Cardiac fibroblast (primary cell): ENCODE data around the gene TTC33.

Source experiments
- DNase-seq, 2 donors: peaks; one replicate each; pipeline versions ENCODE4 v3.0.0 to v3.0.0-alpha.2; 2010; ENCODE audit warnings: low read depth in 2 of 2
- H3K4me3 ChIP-seq, 2 donors: replicated peaks in 1 of 2; 1 replicate in 1 of 2; 2 replicates in 1 of 2; pipeline ENCODE4 v1.5.1; 2011; ENCODE audit warnings: low read depth in 2 of 2, low read length in 2 of 2, mild to moderate bottlenecking in 2 of 2, moderate library complexity in 1 of 2
- CTCF ChIP-seq: IDR thresholded peaks from one replicate; pipeline ENCODE4 v1.5.1; 2011; ENCODE audit warnings: low read depth, mild to moderate bottlenecking, low read length, inconsistent platforms

The TTC33 gene

DNA sequence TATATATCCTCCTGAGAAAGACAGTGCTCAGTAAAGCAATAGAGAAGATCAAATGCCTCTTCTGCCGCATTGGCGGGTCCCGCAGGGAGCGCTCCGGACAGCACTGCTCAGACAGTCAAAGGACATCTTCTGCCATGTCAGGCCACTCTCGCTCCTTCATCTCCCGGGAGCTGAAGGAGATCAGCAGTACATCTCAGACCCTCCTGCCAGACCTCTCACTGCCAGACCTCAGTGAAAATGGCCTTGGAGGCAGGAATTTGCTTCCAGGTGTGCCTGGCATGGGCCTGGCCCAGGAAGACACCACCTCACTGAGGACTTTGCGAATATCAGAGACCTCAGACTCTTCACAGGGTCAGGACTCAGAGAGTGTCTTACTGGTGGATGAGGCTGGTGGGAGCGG lies 63.9 kb downstream of the TTC33 start:
- no peak for TF ChIP-seq CTCF
- DNase-seq: no peak
- H3K4me3 ChIP-seq: no peak overlapping the region

GRCh38 chr5:40690267-40690666 lies 65.5 kb downstream of the TTC33 start:
- DNase-seq: no peak
- H3K4me3 ChIP-seq: no peak overlapping the region
- TF ChIP-seq CTCF: no peak

DNA sequence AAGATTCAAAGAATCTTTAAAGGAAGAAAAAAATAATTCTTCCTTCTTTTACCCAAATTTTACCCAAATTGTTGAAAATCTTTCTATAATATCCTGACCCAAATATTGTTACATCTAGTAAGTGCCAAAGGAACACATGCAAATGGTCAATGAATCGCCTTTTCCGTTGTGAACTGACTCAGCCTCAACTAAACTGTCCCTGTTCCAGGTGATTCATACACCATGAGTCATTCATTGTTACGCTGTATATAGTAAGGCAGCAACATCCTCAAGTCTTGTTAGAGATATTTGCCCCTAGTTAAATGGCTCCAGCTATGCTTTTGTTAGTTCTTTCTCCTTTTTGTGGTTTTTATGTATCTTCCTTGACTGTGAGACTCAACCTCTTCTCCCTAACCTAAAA lies 66.3 kb downstream of the TTC33 start:
- DNase-seq: peak; percentile 91 to 98

DNA sequence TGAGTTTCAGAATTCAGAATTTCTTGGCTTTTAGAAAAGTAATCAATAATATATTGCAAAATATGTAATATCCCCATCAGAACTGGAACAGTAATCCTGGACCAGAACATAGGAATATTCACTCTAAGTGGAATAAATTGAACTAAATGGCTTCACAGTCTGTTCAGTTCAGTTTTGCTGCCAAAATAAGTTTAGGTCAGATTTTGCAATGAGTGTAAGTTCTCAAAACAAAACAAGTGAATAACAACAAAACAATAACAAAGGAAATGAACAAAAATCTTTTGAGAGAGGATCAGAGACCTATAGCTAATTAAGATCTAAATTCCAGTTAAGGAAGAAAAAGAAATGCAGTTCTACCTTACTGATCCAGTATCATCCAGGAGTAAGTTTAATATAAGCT lies 66.8 kb downstream of the TTC33 start:
- TF ChIP-seq CTCF: no peak
- no peak for DNase-seq
- H3K4me3 ChIP-seq: no peak overlapping the region

More for the DNA sequence above, 66.3 kb downstream of the TTC33 start:
- no peak for TF ChIP-seq CTCF
- no peak overlapping the region for H3K4me3 ChIP-seq

DNA sequence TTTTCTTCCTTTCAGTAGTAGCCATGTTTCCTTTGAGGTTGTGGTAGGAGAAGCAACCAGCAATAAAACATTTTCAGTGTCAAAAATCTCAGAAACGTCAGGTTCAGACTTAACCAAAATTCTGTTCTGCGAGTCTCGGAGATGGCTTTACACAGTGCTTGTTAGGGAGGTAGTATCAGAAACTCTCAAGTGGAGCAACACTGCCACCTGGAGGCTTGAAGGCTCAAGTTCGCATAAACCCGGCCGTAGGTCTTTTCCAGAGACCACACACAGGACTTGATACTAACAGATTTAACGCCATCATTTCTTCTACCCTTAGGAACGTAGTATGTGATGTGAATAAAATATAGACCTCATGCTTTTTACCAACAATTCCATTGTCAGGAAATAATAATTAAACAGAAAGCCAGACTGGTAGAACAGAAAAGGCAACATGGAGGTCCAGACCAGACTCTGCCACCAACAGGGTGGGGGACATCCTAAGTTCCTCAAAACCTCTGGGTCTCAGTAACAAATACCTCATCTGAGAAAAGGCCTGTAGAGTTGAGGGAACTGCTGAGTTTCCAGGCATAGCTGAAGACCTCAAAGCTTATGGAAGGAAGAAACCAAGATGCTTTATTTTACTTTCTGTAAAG lies 67.5 kb downstream of the TTC33 start:
- no peak overlapping the region for H3K4me3 ChIP-seq
- peak; percentile 78 for TF ChIP-seq CTCF

DNA sequence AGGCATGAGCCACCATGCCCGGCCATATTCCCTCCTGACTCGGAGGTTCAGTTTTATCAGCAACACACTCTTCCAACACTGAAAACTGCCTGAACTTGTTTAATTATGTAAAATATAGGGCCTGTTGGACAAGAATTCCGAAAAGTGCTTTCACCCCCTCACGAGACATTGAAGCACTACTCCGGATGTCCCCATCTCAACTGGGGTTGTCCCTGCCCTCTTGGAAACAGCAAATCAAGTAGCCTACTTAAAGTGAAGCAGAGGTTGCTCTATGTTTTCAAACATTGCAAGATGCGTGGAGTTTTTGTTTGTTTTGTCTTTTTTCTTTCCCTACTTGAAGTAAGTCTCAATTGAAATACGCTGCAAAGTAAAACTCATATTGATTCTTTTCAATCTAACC lies 68.4 kb downstream of the TTC33 start:
- no peak overlapping the region for H3K4me3 ChIP-seq
- no peak for TF ChIP-seq CTCF
- no peak for DNase-seq

More for the DNA sequence above, 67.5 kb downstream of the TTC33 start:
- peak; percentile 91 to 95 for DNase-seq

GRCh38 chr5:40685976-40686486 lies 69.7 kb downstream of the TTC33 start:
- TF ChIP-seq CTCF: no peak
- H3K4me3 ChIP-seq: no peak overlapping the region
- no peak for DNase-seq
